Peyer's patch (tissue), 4 donors: Measurements from ENCODE around the gene NEK5. TPM values are rescaled to one million over a fixed set of nuclear protein-coding genes. Genes with fewer than 3 reads are reported as not detected.
"Not testable (repeated sequence)": the region's sequence is repeated elsewhere in the genome, so short reads cannot be mapped to it uniquely, and the experiment has no call there.

Experiments
- DNase-seq, 3 donors: peaks; one replicate each; pipeline ENCODE4 v3.0.0-alpha.2; 2017 to 2019
- H3K27ac ChIP-seq, 4 donors: fragments of 200-600 bp; sonication (generic); one replicate each; pipeline ENCODE4 v1.5.1; 2016 to 2019
- H3K27me3 ChIP-seq, 2 donors: fragments of 200-600 bp; sonication (generic); one replicate each; pipeline ENCODE4 v1.5.1; 2019
- H3K36me3 ChIP-seq, 3 donors: fragments of 200-600 bp; sonication (generic); one replicate each; pipeline ENCODE4 v1.5.1; 2016 to 2019
- H3K4me1 ChIP-seq, 4 donors: fragments of 200-600 bp; sonication (generic); one replicate each; pipeline ENCODE4 v1.5.1; 2016 to 2019
- H3K4me3 ChIP-seq, 4 donors: fragments of 200-600 bp; sonication (generic); 1 replicate in 3 of 4; 2 replicates in 1 of 4; pipeline ENCODE4 v1.5.1; 2016 to 2019; ENCODE audit warnings: mild to moderate bottlenecking in 1 of 4
- H3K9me3 ChIP-seq, 4 donors: fragments of 200-600 bp; sonication (generic); one replicate each; pipeline ENCODE4 v1.5.1; 2016 to 2019; ENCODE audit warnings: mild to moderate bottlenecking in 1 of 4
- CTCF ChIP-seq, 6 experiments: fragments of 450-650 bp in 4 of 6; fragments of 200-600 bp in 2 of 6; sonication (generic) in 1 of 6; IDR thresholded peaks; one replicate each; pipeline ENCODE4 v1.5.1; 2017 to 2019; ENCODE audit warnings: antibody characterized with exemption in 6 of 6, mild to moderate bottlenecking in 3 of 6, moderate library complexity in 1 of 6
- POLR2A ChIP-seq, 2 donors: fragments of 450-650 bp; IDR thresholded peaks; one replicate each; pipeline ENCODE4 v1.5.1; 2017; ENCODE audit warnings: antibody characterized with exemption in 2 of 2, mild to moderate bottlenecking in 2 of 2, moderate library complexity in 2 of 2
- total RNA-seq, 4 donors: library from RNA; depleted of rRNA; stranded (reverse); fragments of >200 nt; gene quantifications; one replicate each; pipeline ENCODE4 v1.1.0, GENCODE V29; 2016

Gene NEK5
- total RNA-seq, 4 donors from 2014 or later, result 0.27 TPM; not detected in 3

GRCh38 chr13:52033039-52033438 is 95.8 kb downstream of the NEK5 start:
- no peaks in the 10 kb centered on the region for H3K27me3 ChIP-seq
- no peaks in the 10 kb centered on the region for H3K4me1 ChIP-seq
- no peak for TF ChIP-seq CTCF (IDR thresholded peaks at IDR 0.05)
- TF ChIP-seq POLR2A (IDR thresholded peaks at IDR 0.05), result no peak
- no peak overlapping the region for H3K27ac ChIP-seq
- DNase-seq, result no peak
- H3K9me3 ChIP-seq, result no peaks in the 10 kb centered on the region
- peaks cover 0 to 8% (median 0%) of the 10 kb centered on the region in 3 donors for H3K36me3 ChIP-seq
- no peak overlapping the region for H3K4me3 ChIP-seq

GRCh38 chr13:52030401-52030800 is 98.5 kb downstream of the NEK5 start:
- not testable (repeated sequence) for DNase-seq, H3K4me3 ChIP-seq, H3K9me3 ChIP-seq, H3K4me1 ChIP-seq, H3K27ac ChIP-seq, H3K27me3 ChIP-seq
- H3K36me3 ChIP-seq, result peaks cover 0 to 22% (median 0%) of the 10 kb centered on the region in 3 donors

- TF ChIP-seq CTCF (IDR thresholded peaks at IDR 0.05) (no peak), POLR2A (IDR thresholded peaks at IDR 0.05) (no peak)
- Histone ChIP-seq H3K27me3 (no peaks in the 10 kb centered on the region), H3K4me1 (no peaks in the 10 kb centered on the region), H3K36me3 (peaks cover 0 to 29% (median 0%) of the 10 kb centered on the region in 3 donors), H3K9me3 (no peaks in the 10 kb centered on the region), H3K4me3 (no peak overlapping the region), H3K27ac (no peak overlapping the region)
- DNase-seq, result no peak
Observed at GRCh38 chr13:52029569-52029968, 99.3 kb downstream of the NEK5 start.

- Histone ChIP-seq H3K9me3 (no peaks in the 10 kb centered on the region), H3K4me3 (no peak overlapping the region), H3K36me3 (peaks cover 0 to 45% (median 0%) of the 10 kb centered on the region in 3 donors), H3K27ac (no peak overlapping the region), H3K4me1 (no peaks in the 10 kb centered on the region), H3K27me3 (no peaks in the 10 kb centered on the region)
- DNase-seq, result no peak
- TF ChIP-seq CTCF (IDR thresholded peaks at IDR 0.05) (no peak), POLR2A (IDR thresholded peaks at IDR 0.05) (no peak)
Observed at GRCh38 chr13:52027832-52028231, 101.0 kb downstream of the NEK5 start.

GRCh38 chr13:52026246-52026626 is 102.6 kb downstream of the NEK5 start:
- Histone ChIP-seq H3K4me3 (no peak overlapping the region), H3K36me3 (peaks cover 0 to 59% (median 0%) of the 10 kb centered on the region in 3 donors), H3K9me3 (no peaks in the 10 kb centered on the region), H3K4me1 (no peaks in the 10 kb centered on the region), H3K27me3 (no peaks in the 10 kb centered on the region), H3K27ac (no peak overlapping the region)
- no peak for DNase-seq
- TF ChIP-seq CTCF (IDR thresholded peaks at IDR 0.05), result no peak
- TF ChIP-seq POLR2A (IDR thresholded peaks at IDR 0.05), result no peak

- Histone ChIP-seq H3K36me3 (peaks cover 0 to 65% (median 0%) of the 10 kb centered on the region in 3 donors), H3K4me1 (no peaks in the 10 kb centered on the region), H3K4me3 (no peak overlapping the region), H3K27me3 (no peaks in the 10 kb centered on the region), H3K9me3 (no peaks in the 10 kb centered on the region), H3K27ac (no peak overlapping the region)
- TF ChIP-seq POLR2A (IDR thresholded peaks at IDR 0.05) (no peak), CTCF (IDR thresholded peaks at IDR 0.05) (no peak)
- DNase-seq, result no peak
Observed at GRCh38 chr13:52025475-52026245, 103.2 kb downstream of the NEK5 start.
